Activated CD4-positive, alpha-beta T cell treated with anti-CD3 and anti-CD28 coated beads for 1 hour (primary cell): ENCODE results near the gene ADA.

Source experiments
- DNase-seq: peaks from one replicate; pipeline ENCODE4 v3.0.0-alpha.2; 2020

Gene ADA

DNA sequence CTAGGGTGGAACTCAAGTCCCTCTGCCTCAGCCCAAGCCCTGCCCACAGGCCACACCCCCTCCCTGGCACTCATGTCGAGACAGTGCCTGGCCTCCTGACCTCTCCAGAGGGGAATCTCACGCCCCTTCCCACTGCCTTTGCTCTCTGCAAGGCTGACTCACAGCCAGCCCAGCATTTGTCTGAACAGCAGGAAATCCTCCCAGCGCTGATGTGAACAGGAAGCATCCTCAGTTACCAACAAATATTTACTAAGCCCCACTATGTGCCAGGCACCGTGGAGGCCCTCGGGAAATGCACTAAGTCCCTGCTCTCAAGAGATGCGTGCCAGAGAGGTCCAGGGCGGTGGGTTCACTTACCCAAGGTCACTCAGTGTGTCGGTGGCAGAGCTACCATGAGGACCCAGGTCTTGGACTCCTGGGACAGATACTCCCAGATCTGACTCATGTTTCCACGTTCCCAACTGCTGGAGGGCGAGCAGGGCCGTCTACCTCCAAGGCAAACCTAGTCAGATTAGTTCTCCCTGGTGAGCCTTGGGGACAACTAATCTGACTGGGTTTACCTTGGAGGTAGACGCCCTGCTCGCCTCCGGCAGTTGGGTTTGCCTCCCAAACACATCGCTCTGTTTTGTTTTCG lies 7.8 kb downstream of the ADA start:
- no peak for DNase-seq

GRCh38 chr20:44643154-44643519 lies 8.4 kb downstream of the ADA start:
- DNase-seq = no peak

GRCh38 chr20:44642203-44643153 lies 9.0 kb downstream of the ADA start:
- no peak for DNase-seq

DNA sequence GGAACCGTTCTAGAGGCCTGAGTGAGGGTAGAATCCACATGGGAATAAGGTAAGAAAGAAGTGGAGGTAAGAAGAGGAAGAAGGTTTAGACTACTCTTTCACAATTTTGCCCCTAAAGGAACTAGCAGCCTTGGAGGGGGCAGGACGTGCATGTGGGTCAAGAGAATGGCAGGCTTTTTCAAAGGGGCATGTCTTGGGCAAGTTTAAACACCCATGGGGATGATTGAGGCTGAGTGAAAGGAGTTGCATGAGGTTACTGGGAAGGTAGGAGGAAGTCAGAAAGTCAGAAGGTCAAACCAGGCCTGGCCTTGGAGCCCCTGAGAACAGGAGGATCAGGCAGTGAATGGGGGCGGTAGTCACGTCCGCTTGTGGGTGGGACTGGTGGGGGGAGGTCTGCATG lies 10.2 kb downstream of the ADA start:
- DNase-seq = no peak

DNA sequence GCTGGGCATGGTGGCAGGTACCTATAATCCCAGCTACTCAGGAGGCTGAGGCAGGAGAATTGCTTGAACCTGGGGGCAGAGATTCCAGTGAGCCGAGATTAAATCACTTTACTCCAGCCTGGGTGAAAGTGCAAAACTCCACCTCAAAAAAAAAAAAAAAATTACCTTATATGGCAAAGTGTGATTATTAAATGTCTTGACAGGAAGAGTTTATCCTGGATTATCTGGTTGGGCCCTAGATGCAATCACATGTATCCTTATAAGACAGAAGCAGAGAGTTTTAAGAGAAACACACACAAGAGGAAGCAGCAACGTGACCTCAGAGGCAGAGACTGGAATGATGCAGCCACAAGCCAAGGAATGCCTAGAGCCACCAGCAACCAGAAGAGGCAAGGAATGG lies 11.0 kb downstream of the ADA start:
- DNase-seq = no peak

GRCh38 chr20:44637522-44638372 lies 13.8 kb downstream of the ADA start:
- DNase-seq = no peak

DNA sequence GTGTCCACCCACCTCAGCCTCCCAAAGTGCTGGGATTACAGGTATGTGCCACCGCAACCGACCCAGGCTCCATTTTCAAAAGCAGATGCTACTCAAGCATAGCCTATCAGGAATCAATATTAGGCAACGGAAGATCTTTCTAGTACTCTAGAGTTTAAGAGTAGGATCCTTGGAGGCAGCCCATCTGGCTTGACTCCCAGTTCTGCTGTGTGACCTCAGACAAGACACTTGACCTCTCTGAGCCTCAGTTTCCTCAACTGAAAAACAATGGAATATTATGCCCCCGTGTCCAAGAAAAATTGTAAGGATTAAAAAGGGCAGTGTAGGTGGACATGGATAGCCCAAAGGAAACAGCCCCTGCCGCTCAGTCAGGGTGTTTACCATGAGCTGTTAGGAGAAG lies 14.5 kb downstream of the ADA start:
- no peak for DNase-seq

- DNase-seq = no peak
Measured at GRCh38 chr20:44635877-44636276, 15.6 kb downstream of the ADA start.

GRCh38 chr20:44633872-44634600 lies 17.5 kb downstream of the ADA start:
- DNase-seq = no peak

- DNase-seq = no peak
Measured at GRCh38 chr20:44633187-44633810, 18.2 kb downstream of the ADA start.

- no peak for DNase-seq
Measured at GRCh38 chr20:44632103-44632752, 19.3 kb downstream of the ADA start.

DNA sequence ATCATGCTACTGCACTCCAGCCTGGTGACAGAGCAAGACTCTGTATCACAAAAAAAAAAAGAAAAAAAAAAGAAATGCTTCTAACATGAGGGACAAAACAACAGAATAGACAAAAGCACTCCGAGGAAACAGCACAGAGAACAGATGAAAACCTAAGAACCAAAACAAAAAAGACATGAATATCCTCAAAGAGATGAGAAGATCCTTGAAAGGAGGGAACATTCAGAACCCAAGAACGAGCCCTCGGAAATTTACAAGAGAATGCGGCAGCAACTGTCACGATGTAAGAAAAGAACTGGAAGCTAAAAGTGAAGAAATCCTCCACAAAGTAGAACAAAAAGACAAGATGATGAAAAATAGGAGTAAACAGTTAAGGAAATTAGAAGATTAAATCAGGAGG lies 21.2 kb downstream of the ADA start:
- no peak for DNase-seq

GRCh38 chr20:44629542-44629941 lies 22.0 kb downstream of the ADA start:
- DNase-seq = no peak

GRCh38 chr20:44629017-44629385 lies 22.5 kb downstream of the ADA start:
- DNase-seq = no peak

GRCh38 chr20:44627364-44628010 lies 24.0 kb downstream of the ADA start:
- no peak for DNase-seq

- no peak for DNase-seq
Measured at GRCh38 chr20:44626278-44626677, 25.2 kb downstream of the ADA start.

- DNase-seq = no peak
Measured at GRCh38 chr20:44625361-44625760, 26.1 kb downstream of the ADA start.

GRCh38 chr20:44624743-44625271 lies 26.7 kb downstream of the ADA start:
- DNase-seq = no peak

DNA sequence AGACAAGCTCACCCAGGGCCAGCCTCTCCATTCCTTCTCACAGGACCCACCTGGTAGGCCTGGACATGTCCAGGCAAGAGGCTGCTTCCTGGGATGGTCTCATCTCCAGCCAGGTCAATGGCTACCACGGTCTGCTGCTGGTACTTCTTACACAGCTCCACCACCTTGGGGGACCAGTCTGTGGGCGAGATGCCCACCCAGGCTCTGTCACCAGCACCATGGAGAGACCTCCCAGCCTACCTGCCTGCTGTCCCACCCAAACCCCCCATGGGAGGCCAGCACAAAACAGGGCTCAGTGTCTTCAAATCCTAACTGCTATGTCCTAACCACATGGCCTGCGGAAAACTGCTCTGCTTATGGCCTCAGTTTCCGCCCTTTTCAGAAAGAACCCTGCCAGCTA lies 27.3 kb downstream of the ADA start:
- no peak for DNase-seq

- no peak for DNase-seq
Measured at GRCh38 chr20:44622501-44623270, 28.8 kb downstream of the ADA start.
